ENCODE measurements around the gene CALN1. TPM values are rescaled to one million over a fixed set of nuclear protein-coding genes. Genes with fewer than 3 reads are reported as not detected.

Gene CALN1
- polyA plus RNA-seq, 1 donor from 2014 or later, result 7.8 TPM

DNA sequence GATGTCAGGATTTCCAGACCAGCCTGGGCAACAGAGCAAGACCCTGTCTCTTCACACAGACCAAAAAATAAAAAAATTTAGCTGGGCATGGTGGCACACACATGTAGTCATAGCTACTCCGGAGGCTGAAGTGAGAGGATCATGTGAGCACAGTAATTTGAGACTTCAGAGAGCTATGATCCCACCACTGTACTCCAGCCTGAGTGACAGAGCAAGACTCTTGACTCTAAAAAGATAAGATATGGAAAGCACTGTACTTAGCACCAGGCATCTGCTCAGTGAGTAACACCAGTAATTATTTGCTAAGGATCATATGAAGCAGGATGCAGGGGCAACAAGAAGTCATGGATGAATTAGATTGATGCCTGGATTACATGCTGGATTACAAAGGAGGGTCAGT, 128.8 kb downstream of the CALN1 start:
- H3K36me3 ChIP-seq (ENCODE audit: insufficient read depth, low read length), result no peaks in the 10 kb centered on the region
- no peaks in the 10 kb centered on the region for H3K9me2 ChIP-seq (ENCODE audit: insufficient read depth, low read length)
- no peak overlapping the region for H3K9ac ChIP-seq (ENCODE audit: low read length)
- no peaks in the 10 kb centered on the region for H3F3A ChIP-seq (ENCODE audit: insufficient read depth, low read length, poor library complexity, severe bottlenecking)
- H3K9me3 ChIP-seq (ENCODE audit: low read length), result no peaks in the 10 kb centered on the region
- no peaks in the 10 kb centered on the region for H3K79me2 ChIP-seq (replicated peaks; ENCODE audit: insufficient read depth, low read length)
- TF ChIP-seq MXI1 (conservative IDR thresholded peaks at IDR 0.05; ENCODE audit: poor library complexity, severe bottlenecking) (no peak), RAD21 (conservative IDR thresholded peaks at IDR 0.05) (no peak), TAF1 (IDR thresholded peaks at IDR 0.05; ENCODE audit: low read depth) (no peak)
- TF ChIP-seq, protein P1, sequence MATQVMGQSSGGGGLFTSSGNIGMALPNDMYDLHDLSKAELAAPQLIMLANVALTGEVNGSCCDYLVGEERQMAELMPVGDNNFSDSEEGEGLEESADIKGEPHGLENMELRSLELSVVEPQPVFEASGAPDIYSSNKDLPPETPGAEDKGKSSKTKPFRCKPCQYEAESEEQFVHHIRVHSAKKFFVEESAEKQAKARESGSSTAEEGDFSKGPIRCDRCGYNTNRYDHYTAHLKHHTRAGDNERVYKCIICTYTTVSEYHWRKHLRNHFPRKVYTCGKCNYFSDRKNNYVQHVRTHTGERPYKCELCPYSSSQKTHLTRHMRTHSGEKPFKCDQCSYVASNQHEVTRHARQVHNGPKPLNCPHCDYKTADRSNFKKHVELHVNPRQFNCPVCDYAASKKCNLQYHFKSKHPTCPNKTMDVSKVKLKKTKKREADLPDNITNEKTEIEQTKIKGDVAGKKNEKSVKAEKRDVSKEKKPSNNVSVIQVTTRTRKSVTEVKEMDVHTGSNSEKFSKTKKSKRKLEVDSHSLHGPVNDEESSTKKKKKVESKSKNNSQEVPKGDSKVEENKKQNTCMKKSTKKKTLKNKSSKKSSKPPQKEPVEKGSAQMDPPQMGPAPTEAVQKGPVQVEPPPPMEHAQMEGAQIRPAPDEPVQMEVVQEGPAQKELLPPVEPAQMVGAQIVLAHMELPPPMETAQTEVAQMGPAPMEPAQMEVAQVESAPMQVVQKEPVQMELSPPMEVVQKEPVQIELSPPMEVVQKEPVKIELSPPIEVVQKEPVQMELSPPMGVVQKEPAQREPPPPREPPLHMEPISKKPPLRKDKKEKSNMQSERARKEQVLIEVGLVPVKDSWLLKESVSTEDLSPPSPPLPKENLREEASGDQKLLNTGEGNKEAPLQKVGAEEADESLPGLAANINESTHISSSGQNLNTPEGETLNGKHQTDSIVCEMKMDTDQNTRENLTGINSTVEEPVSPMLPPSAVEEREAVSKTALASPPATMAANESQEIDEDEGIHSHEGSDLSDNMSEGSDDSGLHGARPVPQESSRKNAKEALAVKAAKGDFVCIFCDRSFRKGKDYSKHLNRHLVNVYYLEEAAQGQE (IDR thresholded peaks at IDR 0.05; ENCODE audit: borderline replicate concordance), result no peak
- H4K20me1 ChIP-seq (ENCODE audit: insufficient read depth), result no peaks in the 10 kb centered on the region
- H3K27ac ChIP-seq (ENCODE audit: low read length), result no peak overlapping the region
- no peaks in the 10 kb centered on the region for H3K27me3 ChIP-seq (ENCODE audit: insufficient read depth, low read depth, low read length)
- no peak overlapping the region for H3K4me3 ChIP-seq (ENCODE audit: low read length)
- H3K4me2 ChIP-seq (ENCODE audit: low read length), result no peak overlapping the region
- H2AFZ ChIP-seq (ENCODE audit: low read depth, low read length), result no peak overlapping the region

DNA sequence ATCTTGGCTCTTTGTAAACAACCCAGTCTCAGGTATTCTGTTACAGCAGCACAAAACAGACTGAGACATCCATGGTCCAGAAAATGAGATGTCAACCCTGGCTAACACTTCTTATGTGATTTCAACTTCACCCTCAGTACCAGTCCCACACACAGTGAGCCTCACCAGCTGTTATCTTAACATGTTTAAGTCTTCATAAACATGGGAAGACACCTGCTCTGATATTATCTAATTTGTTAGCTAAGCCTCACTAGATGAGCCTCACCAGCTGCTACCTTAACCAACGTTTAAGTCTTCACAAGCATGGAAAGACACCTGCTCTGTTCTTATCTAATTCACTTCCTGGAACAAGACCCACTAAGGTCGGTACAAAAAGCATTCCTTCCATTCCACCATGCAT, 130.8 kb downstream of the CALN1 start:
- Histone ChIP-seq H3K4me2 (ENCODE audit: low read length) (no peak overlapping the region), H3K79me2 (replicated peaks; ENCODE audit: insufficient read depth, low read length) (no peaks in the 10 kb centered on the region), H3K4me3 (ENCODE audit: low read length) (no peak overlapping the region), H3K9me2 (ENCODE audit: insufficient read depth, low read length) (no peaks in the 10 kb centered on the region), H4K20me1 (ENCODE audit: insufficient read depth) (no peaks in the 10 kb centered on the region), H3K27me3 (ENCODE audit: insufficient read depth, low read depth, low read length) (no peaks in the 10 kb centered on the region), H3F3A (ENCODE audit: insufficient read depth, low read length, poor library complexity, severe bottlenecking) (no peaks in the 10 kb centered on the region), H2AFZ (ENCODE audit: low read depth, low read length) (no peak overlapping the region), H3K36me3 (ENCODE audit: insufficient read depth, low read length) (no peaks in the 10 kb centered on the region), H3K9me3 (ENCODE audit: low read length) (peaks cover 3% of the 10 kb centered on the region), H3K27ac (ENCODE audit: low read length) (no peak overlapping the region), H3K9ac (ENCODE audit: low read length) (no peak overlapping the region)
- TF ChIP-seq MXI1 (conservative IDR thresholded peaks at IDR 0.05; ENCODE audit: poor library complexity, severe bottlenecking), result no peak
- TF ChIP-seq SMC3 (conservative IDR thresholded peaks at IDR 0.05; ENCODE audit: poor library complexity), result no peak
- no peak for TF ChIP-seq POLR2AphosphoS5 (IDR thresholded peaks at IDR 0.05)
- TF ChIP-seq TAF1 (IDR thresholded peaks at IDR 0.05; ENCODE audit: low read depth), result no peak
- no peak for TF ChIP-seq EP300 (conservative IDR thresholded peaks at IDR 0.05; ENCODE audit: poor library complexity, severe bottlenecking)
- TF ChIP-seq, protein P1 (IDR thresholded peaks at IDR 0.05; ENCODE audit: borderline replicate concordance), result no peak
- TF ChIP-seq, protein P2, sequence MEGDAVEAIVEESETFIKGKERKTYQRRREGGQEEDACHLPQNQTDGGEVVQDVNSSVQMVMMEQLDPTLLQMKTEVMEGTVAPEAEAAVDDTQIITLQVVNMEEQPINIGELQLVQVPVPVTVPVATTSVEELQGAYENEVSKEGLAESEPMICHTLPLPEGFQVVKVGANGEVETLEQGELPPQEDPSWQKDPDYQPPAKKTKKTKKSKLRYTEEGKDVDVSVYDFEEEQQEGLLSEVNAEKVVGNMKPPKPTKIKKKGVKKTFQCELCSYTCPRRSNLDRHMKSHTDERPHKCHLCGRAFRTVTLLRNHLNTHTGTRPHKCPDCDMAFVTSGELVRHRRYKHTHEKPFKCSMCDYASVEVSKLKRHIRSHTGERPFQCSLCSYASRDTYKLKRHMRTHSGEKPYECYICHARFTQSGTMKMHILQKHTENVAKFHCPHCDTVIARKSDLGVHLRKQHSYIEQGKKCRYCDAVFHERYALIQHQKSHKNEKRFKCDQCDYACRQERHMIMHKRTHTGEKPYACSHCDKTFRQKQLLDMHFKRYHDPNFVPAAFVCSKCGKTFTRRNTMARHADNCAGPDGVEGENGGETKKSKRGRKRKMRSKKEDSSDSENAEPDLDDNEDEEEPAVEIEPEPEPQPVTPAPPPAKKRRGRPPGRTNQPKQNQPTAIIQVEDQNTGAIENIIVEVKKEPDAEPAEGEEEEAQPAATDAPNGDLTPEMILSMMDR (IDR thresholded peaks at IDR 0.05; ENCODE audit: poor library complexity, severe bottlenecking), result no peak
- no peak for TF ChIP-seq EZH2 (IDR thresholded peaks at IDR 0.05; ENCODE audit: borderline replicate concordance, insufficient read depth, low read length, poor library complexity, severe bottlenecking)
- no peak for TF ChIP-seq RAD21 (conservative IDR thresholded peaks at IDR 0.05)

Measured in neural cell (in vitro differentiated cells).